GM19395 (cell line): ENCODE results near the gene ZBTB48.
"Not testable (repeated sequence)": the region's sequence is repeated elsewhere in the genome, so short reads cannot be mapped to it uniquely, and the experiment has no call there.

Experiments
- ATAC-seq: cut with Tn5 transposase; IDR thresholded peaks from one replicate; pipeline ENCODE4 v1.9.1; 2021; ENCODE audit warnings: mild to moderate bottlenecking, moderate library complexity; ENCODE audit not compliant: unreplicated experiment

Gene ZBTB48

GRCh38 chr1:6590046-6590445 is 10.3 kb downstream of the ZBTB48 start:
- no peak for ATAC-seq

GRCh38 chr1:6591222-6591621 is 11.4 kb downstream of the ZBTB48 start:
- no peak for ATAC-seq

DNA sequence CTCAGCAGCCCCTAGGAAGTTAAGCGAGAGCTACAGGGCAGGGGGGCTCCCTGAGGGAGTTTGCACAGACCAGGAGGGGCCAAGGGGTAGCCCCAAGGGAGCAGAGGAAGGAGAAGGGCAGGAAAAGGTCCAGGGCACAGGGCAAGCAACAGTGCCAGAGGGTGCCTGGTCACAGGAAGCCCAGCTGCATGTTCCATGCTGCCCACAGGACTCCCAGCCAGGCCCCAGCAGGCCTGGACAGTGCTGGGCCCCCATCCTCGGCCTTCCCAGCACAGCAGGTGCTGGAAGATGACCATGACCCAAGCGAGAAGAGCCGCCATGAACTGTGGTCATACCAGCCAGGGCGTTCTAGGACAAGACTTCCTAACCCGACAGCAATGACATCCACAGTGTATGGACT is 11.8 kb downstream of the ZBTB48 start:
- no peak for ATAC-seq

DNA sequence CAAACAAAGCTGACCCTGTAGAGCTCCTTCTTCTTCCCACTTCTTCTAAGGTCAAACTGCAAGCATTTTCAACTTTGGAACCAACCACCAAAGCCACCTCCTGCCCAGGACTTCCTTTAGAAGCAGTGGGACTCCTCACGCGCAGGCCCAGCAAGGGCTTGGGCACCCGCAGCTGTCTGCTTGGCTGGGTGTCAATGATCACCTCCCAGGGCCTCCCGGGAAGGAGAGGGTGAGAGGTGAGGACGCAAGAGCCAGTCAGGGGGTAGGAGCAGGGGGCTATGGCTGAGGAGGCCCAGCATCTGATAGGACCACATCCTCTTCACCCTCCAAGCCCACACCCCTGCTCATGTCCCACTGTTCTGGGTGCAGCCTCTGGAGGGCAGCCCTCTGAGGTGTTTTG is 12.6 kb downstream of the ZBTB48 start:
- ATAC-seq, result no peak

GRCh38 chr1:6592865-6593593 is 13.2 kb downstream of the ZBTB48 start:
- ATAC-seq, result no peak

DNA sequence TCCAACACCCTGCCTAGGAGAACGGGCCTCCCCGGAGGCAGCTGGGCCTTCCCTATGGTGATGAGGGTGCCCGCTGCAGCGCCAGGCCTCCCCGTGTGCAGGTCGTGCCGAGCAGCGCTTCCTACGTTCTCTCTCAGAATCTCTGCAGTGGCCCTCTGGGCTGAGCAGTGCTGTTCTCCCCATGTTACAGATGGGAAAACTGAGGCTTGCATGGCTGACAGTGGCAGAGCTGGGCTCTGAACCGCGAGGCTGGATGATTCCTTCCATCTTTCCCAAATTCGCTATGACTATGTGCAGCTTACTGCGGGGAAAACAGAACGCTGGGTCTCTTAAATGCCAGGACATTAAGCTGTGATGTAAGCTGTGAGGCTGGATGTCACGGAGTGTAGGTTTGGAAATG is 14.0 kb downstream of the ZBTB48 start:
- ATAC-seq, result no peak

GRCh38 chr1:6594977-6595740 is 15.4 kb downstream of the ZBTB48 start:
- ATAC-seq, result no peak

DNA sequence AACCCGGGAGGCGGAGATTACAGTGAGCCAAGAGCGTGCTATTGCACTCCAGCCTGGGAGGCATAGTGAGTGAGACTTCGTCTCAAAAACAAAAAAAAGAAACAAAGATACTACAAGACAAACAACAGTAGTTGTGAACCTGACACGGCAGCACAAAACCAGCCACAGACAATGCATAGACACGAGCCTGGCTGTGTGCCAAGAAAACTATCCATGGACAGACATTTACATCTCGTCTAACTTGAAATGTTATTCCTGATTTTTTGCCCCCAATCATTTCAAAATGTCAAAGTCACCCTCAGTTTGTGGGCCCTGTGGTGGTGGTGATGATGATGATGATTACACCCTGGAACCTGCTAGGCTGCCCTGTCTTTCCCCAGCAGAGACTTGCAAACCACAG is 16.6 kb downstream of the ZBTB48 start:
- ATAC-seq, result no peak

GRCh38 chr1:6596886-6597776 is 17.3 kb downstream of the ZBTB48 start:
- no peak for ATAC-seq

- no peak for ATAC-seq
Observed at GRCh38 chr1:6597777-6598131, 18.0 kb downstream of the ZBTB48 start.

DNA sequence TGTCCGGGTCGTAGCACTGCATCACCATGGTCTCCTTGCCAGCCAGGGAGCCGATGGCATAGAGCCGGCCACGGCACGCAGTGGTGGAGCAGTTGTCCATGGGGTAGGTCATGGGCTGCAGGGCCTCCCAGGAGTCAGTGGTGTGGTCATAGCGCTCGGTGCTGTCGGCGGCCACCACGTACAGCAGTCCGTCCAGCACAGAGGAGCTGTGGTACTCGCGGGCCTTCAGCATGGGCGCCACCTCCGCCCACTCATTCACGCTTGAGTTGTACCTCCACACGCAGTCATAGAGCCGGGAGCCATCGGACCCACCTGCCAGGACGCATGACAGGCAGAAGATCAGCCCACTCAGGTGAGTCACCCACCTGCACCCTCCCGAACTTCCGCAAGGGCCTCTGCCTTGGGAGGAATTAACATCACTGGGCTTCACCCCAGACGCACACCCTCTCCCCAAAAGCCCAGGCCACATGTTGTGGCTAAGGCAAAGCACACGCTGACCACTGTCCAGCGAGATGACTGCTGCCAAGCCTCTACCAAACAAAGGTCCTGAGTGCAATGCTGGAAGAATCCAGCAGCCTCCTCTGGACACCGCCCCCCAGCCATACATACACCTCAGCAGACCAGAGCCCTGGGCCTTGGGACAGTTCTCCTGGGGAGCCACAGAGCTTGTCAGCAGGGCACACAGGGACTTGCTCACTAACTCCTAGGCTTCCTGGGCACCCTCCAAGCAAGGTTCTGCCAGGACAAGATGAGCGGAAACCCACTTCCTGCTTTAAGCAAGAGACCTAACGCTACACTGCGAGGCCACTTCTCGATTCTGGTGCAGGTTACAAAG is 19.6 kb downstream of the ZBTB48 start:
- no peak for ATAC-seq

GRCh38 chr1:6599991-6600390 is 20.2 kb downstream of the ZBTB48 start:
- not testable (repeated sequence) for ATAC-seq

DNA sequence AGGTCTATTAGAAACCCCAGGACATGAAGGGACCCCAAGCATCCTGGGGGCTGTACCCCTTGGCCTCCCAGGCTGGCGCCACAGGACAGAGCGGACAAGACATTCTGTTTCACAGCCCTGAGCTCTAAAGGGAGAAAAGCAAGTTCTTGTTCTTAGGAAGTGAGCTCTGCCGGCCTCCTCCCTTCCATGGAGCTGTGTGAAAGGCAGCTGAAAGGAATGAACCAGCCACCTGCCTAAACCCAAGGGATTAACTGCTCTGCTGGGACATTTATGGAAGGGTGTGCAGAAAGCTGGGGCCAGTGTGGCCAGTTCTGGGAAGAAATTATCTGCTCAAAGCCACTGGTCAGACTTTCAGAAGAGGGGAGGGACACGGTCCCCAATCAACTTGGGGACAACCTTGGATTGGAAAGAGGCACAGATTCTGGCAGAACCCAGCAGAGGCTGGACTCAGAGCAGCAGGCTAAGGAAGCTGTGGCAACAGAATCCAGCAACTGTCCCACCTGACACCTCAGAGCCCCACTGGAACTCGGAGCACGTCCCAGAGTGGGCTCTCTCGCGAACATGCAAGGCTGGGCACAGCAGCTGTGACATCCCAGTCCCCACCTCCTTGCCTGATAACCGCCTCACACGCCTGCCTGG is 20.7 kb downstream of the ZBTB48 start:
- ATAC-seq, result peak; percentile 1

- ATAC-seq, result peak; percentile 37
Observed at GRCh38 chr1:6601049-6601922, 21.5 kb downstream of the ZBTB48 start.

DNA sequence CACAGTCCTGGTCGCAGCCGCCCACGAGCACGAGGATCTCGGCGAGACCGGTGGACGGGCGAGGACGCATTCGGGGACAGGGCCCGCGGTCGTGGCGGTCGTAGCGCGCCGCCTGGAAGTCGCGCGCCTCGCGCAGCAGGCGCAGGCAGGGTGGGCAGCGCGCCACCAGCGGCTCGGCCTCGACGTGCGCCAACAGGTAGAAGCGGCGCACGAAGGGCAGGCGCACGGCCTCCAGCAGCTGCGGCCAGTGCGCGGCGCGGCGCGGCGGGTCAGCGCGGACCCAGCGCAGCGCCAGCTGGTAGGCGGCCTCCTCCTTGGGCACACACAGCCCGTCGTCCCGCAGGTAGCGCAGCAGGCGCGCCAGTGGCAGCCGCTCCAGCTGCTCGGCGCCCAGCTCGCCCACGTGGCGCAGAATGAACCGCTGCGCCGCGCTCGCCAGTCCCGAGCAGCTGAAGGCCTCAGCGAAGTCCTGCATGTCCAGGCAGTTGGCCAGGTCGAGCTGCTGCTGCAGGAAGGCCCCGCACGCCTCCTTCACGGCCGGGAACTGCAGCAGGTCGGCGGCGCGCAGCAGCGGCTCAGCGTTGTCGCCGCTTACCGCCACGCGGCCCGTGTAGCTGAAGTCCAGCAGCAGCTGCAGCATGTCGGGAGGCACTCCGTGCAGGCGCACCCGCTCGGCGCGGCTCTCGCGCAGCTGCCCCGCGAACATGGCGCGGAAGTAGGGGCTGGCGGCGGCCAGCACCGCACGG is 22.3 kb downstream of the ZBTB48 start:
- ATAC-seq, result peak; percentile 34

- peak; percentile 48 for ATAC-seq
Observed at GRCh38 chr1:6602669-6603237, 23.0 kb downstream of the ZBTB48 start, which contains the start of gene KLHL21. Gene KLHL21 (minus strand): TSS chr1:6602869. CDS start chr1:6602817, 52 bp downstream.

- peak; percentile 30 for ATAC-seq
Observed at GRCh38 chr1:6603238-6603914, 23.6 kb downstream of the ZBTB48 start.
